GM12873 (cell line): Measurements from ENCODE around the gene PTCD1.

ENCODE experiments used
- TF ChIP-seq, protein P1 (sequence below): IDR thresholded peaks from 2 replicates; pipeline ENCODE4 v1.5.1; 2012; ENCODE audit warnings: low read depth, mild to moderate bottlenecking, moderate library complexity, low read length, control low read depth; ENCODE audit not compliant: insufficient read depth; ENCODE audit errors: missing control alignments

The PTCD1 gene

DNA sequence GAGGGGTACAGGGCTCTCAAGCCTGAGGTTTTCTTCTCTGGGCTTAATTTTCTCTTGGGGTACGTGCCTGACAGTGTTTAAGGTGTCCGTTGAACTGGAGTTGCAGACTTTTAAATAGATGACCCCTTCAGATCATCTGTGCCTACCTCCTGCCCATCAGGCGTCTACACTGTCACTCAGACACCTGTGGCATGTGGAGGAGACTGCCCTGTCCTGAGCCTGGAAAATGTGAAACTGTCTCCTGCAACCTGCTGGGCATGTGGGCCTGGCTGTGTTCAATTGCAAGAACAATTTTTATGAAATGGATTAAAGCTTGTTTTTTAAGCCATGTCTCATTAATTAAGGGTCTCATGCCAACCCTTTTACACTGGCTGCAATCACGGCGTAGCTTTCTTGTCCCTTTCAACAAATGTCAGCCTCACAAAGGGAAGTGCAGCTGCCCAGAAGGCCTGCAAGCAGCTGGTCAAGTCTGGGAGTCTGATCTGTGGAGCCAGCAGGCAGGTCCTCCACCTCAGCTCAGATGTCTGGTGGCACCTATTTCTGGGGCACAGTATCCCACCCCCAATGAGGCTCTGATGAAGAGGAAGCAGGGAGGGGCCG lies 18.6 kb upstream of the PTCD1 start:
- TF ChIP-seq, protein P1, sequence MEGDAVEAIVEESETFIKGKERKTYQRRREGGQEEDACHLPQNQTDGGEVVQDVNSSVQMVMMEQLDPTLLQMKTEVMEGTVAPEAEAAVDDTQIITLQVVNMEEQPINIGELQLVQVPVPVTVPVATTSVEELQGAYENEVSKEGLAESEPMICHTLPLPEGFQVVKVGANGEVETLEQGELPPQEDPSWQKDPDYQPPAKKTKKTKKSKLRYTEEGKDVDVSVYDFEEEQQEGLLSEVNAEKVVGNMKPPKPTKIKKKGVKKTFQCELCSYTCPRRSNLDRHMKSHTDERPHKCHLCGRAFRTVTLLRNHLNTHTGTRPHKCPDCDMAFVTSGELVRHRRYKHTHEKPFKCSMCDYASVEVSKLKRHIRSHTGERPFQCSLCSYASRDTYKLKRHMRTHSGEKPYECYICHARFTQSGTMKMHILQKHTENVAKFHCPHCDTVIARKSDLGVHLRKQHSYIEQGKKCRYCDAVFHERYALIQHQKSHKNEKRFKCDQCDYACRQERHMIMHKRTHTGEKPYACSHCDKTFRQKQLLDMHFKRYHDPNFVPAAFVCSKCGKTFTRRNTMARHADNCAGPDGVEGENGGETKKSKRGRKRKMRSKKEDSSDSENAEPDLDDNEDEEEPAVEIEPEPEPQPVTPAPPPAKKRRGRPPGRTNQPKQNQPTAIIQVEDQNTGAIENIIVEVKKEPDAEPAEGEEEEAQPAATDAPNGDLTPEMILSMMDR: no peak

DNA sequence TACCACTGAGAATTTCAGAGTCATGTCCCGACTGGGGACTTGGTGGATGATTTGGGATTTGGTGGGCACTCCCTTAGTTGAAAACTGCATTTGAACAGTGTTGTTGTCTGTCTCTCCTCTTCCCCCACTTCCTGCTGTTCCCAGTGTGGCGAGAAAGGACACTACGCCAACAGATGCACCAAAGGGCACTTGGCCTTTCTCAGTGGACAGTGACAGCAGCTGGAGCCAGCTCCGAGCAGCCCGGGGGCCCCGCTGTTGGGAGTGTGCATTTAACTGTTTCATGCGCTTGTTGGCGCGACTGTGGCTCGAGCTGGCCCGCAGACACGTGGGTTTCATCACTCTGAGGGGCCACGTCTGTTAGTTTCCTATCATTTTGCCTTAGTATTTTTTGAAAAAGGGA lies 17.7 kb upstream of the PTCD1 start:
- TF ChIP-seq, protein P1: no peak

DNA sequence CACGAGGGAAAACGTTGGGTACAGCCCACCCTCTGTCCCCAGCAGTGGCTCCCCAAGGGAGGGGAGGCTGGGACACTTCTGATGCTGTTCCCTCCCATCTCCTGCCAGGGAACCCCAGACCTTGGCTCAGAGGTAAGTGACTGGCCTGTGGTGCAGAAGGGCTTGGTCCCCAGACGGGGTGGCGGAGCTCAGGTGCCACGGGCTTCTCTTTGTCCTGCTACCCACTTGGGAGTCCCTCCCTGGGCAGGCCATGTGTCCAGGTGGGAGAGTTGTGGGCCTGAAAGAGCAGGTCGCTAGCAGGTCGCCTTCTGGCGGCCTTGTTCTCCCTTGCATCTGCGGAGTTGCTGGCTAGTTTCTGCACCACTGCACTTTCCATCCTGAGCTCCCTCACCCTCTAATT lies 17.3 kb upstream of the PTCD1 start:
- TF ChIP-seq, protein P1: no peak

DNA sequence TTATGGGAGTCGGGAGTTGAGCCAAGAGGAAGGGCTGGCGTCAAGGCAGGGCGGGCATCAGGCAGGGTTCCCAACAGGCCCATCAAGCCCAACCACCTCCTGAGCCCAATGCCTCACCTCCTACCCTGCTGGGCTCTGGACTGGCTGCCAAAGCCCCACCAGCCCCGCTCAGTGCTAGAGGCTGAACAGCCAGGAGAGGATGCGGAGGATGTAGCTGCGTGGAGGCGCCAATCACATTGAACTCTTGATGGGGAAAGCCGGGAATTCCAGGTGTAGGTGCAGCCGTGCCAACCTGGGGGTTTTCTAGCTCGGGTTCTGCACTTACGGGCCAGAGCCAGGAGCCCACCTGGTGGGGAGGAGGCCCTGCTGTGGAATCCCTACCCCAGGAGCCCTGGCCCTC lies 14.5 kb upstream of the PTCD1 start:
- TF ChIP-seq, protein P1: no peak

DNA sequence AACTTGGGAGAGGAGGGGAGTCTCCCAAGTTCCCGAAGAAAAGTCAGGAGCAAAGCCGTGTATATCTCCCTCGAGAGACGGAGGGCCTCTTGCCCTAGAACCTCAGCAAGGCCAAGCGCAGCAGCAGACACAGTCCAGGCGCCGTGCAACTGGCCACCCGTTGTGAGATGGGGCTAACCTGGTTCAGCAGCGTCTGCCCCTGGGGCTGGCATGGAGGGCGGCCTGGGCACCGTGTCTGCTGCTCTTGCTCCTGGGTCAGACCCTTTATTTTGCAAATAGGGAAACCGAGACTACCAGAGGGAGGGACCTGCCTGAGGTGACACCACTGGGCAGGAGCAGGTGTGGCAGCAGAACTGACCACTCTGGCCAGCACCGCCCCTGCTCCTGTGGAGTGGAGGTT lies 13.9 kb upstream of the PTCD1 start:
- TF ChIP-seq, protein P1: no peak

DNA sequence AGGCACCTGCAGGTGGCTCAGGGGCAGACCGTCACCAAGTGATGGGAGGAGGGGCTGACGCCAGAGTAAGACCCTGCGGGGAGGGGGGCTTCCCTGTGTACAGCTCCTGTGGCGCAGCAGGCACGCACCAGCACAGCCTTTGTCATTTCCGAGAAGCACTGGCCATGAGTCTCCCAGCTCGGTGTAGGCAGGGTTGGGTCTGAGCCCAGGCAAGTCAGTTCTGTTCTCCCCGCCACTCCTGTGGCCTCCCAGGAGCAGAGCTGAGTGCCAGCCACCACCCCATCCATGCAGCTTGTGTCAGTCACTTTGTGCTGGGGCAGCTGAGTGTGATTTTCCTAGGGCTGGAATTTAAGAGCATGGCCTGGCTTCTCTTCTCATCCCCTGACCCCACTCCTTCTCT lies 13.3 kb upstream of the PTCD1 start:
- TF ChIP-seq, protein P1: no peak

DNA sequence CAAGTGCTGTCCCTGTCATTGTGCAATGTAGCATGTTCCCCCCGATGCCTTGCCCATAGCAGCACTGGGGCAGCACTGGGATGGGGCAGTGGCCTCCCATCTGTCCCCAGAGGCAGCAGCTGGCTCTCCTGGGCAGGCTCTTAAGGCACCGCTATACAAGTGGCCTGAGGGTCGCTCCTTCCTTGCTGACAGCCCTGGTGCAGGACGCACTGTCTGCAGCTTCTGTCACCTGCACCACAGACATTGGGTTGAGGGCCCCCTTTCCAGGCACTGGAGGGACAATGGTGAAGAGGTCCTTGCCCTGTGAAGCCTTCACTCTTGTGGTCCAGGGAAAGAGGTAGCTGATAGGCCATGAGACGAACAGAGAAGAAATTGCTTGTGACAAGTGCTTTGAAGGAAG lies 10.7 kb upstream of the PTCD1 start:
- TF ChIP-seq, protein P1: no peak
